Activated naive CD4-positive, alpha-beta T cell treated with anti-CD3 and anti-CD28 coated beads, Interleukin-2, amount 50 U/mL, for 16 hours (primary cell): Measurements from ENCODE around the gene BCL2.
"Not testable (repeated sequence)": the region's sequence is repeated elsewhere in the genome, so short reads cannot be mapped to it uniquely, and the experiment has no call there.

Experiments used
- DNase-seq: peaks from one replicate; pipeline ENCODE4 v3.0.0-alpha.2; 2020

Gene BCL2

GRCh38 chr18:63229971-63230370 lies 89.6 kb downstream of the BCL2 start:
- DNase-seq = no peak

- DNase-seq = no peak
These were observed 94.1 kb downstream of the BCL2 start for GRCh38 chr18:63225434-63225833.

GRCh38 chr18:63224630-63225029 lies 94.9 kb downstream of the BCL2 start:
- peak; percentile 58 for DNase-seq

- DNase-seq = no peak
These were observed 95.7 kb downstream of the BCL2 start for GRCh38 chr18:63223837-63224236.

GRCh38 chr18:63220903-63221302 lies 98.7 kb downstream of the BCL2 start:
- DNase-seq = no peak

GRCh38 chr18:63218472-63218871 lies 101.1 kb downstream of the BCL2 start:
- DNase-seq = no peak

DNA sequence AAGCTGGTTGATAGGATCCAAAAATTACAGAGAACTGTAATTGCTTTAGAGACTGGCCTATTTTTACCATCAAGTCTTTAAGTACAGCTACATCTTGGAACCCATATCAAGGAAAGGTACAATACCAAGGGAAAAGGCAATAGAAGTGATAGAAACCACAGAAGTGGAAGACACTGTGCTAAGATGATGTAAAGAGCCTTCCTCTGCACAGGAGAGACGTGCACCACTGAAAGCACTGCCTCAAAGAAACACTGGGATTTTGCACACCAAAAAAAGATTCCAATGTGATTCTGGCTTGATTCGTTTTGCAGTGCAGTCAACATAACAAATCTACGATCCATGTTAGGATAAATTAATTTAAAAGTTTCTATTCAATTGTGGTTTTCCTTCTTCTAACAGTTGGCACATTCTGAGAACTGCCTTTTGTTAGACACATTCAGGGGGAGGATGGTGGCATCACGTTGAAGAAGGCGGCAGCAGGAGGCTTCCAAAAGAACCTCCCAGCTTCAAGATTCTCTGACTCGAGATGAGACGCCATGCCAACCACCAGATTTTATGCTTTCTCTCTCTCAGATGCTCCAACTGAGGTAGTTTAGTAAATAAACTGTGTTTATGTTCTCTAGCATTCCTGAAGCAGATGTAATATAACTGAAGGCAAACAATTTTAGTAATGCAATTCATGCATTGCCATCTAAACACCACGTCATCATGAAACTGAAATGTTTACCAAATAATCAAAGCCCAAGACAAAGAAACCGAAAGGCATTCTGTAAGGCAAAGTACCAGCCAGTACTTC lies 102.9 kb downstream of the BCL2 start:
- no peak for DNase-seq

GRCh38 chr18:63213936-63214671 lies 105.5 kb downstream of the BCL2 start:
- no peak for DNase-seq

GRCh38 chr18:63213331-63213900 lies 106.2 kb downstream of the BCL2 start:
- DNase-seq = no peak

- no peak for DNase-seq
These were observed 109.0 kb downstream of the BCL2 start for GRCh38 chr18:63210521-63210920.

- DNase-seq = no peak
These were observed 110.9 kb downstream of the BCL2 start for GRCh38 chr18:63208676-63209075.

DNA sequence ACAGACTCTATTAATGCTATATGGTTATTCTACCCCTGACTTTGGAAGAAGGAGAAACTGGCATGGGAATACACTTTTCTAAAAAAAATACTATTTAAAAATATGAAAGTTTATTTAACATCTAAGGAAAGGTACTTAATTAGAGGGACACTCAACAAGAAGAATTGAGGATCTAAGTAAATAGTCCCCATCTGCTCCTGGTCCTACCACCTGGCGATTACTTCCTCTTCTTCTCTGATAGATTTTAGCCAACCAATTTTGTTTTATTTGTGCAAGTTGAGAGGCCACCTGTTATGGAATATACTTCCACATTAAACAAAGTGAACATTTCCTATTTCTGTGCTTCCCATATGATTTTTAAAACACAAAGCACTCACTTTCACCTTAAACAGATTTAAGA lies 111.7 kb downstream of the BCL2 start:
- no peak for DNase-seq

DNA sequence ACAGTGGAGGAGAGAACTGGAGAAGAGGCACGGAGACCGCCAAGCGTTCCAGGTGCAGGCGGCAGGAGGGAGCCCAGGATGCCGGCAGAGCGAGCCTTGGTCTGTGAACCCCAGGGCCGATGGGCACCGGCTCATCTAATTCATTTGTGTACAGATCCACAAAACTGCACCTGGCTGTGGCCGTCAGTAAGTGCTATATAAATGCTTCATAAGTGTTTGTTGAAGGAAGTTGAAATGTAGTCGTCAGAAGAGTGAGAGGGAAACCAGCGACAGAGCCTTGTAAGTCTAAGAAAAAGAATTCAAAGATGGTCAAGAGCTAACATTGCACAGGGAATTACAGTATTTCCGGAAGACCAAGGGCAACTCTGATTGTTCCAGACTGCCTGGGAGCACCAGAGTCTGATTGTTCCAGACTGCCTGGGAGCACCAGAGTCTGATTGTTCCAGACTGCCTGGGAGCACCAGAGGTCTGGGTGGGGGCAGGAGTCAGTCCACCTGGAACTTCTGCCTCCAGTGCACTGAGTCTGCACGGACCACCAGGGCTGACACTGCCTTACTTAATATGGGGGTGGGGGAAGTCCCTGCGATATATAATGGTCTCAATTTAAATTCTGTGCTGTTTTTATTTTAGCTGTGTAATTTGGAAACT lies 112.3 kb downstream of the BCL2 start:
- DNase-seq = no peak

DNA sequence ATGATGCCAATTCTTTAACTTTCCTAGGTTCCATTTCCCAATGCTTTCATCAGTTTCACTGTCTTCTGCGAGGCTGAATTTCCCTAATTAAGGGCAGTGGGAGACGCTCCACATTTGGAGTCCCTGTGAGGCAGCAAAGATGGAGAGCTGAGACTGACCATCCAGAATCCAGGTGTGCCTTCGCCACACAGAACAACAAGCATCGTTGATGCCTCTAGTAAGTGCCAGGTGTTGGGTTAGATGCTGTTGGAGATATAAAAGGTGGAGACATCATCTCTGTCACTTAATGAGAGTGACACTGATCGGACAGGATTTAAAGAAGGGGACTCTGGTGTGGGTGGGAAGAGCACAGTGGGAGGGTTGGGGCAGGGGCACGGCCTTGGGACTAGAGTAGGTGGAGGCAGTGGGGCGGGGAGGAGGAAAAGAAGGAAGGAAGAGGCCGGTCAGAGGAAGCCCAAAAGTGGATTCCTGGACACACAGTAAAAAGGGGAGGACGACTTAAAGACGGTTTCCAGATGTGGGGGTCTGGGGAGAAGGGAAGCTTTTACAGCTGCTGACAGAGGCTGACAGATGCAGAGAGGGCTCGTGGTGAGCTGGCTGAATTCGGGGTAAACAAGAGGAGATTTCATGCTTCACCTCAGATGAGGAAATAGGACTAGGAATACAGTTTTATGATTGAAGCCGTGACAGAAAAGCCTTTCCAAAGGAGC lies 113.0 kb downstream of the BCL2 start:
- DNase-seq = no peak

DNA sequence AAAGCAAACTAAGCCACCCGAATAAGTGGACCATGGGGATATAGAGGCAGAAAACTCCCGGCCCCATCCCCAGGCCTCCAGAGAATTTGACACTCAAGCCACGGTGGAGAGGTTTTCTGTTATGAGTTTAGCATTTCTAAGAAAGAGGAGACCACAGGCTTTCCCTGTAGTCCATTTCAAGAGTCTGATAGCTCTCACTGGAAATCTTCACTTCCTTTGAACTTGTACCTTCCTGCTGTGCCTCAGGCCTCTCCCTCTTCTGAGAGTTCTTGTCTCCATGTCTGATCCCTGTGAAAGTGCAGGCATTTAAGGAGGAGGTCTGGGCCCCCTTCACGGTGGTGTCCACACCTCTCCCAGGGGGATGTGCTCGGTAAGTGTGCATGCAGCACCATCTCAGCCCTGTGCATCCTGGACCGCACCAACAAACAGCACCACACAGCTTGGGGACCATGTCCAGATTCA lies 113.7 kb downstream of the BCL2 start:
- no peak for DNase-seq

GRCh38 chr18:63203497-63203896 lies 116.1 kb downstream of the BCL2 start:
- no peak for DNase-seq

- DNase-seq = no peak
These were observed 116.7 kb downstream of the BCL2 start for GRCh38 chr18:63202828-63203227.

DNA sequence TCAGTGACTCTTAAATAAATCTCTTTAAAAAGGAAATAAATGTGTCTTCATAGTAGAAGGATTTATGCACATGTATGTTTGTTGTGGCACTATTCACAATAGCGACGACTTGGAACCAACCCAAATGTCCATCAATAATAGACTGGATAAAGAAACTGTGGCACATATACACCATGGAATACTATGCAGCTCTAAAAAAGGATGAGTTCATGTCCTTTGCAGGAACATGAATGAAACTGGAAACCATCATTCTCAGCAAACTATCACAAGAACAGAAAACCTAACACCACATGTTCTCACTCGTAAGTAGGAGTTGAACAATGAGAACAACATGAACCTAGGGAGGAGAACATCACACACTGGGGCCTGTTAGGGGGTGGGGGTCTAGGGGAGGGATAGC lies 118.1 kb downstream of the BCL2 start:
- not testable (repeated sequence) for DNase-seq

DNA sequence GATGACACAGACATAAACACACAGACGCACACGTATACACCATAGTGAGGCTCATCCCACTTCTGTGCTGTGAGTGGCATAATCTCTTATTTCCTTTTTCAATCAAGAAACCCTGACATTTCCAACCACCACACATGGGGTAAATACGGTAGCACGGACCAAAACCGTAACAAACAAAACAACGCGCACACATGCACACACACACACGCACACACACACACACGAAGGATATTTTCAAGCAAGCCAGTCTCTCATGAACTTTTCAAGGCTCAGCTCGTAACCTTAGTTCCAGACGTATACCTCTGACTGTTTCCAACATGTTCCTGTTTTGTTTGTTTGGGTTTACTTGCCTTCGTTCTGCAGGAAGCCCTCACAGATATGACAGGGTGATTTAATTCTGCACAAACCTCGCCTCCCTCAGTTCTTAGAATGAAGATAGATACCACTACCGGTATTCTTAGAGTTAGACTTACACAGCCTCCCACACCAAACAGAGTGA lies 119.8 kb downstream of the BCL2 start:
- DNase-seq = no peak

DNA sequence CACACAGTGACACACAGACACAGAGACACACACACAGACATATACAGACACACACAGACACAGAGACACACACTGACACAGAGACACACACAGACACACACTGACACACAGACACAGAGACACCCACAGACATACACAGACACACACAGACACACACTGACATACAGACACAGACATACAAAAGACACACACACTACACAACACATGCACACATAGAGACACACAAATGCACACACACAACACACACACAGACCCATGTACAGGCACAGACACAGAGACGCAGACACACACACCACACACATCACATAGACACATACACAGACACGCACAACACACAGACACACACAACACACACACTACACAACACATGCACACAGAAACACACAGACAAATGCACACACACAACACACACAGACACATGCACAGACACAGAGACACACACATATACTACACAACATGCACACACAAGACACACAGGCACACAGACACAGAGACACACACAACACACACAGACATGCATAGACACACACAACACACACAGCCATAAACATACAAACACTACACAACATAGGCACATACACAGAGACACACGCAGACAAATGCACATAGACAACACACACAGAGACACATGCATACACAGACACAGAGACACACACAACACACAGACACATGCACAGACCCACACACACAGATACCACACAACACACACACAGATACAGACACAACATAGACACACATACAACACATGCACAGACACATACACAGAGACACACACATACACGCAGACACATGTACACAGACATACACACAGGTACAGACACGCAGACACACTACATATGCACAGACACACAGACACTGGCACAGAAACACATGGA lies 120.5 kb downstream of the BCL2 start:
- DNase-seq = no peak

- no peak for DNase-seq
These were observed 121.3 kb downstream of the BCL2 start for GRCh38 chr18:63198098-63198760.
